ENCODE data around the gene CECR2. TPM values are rescaled to one million over a fixed set of nuclear protein-coding genes. Genes with fewer than 3 reads are reported as not detected.

CECR2 gene
- polyA plus RNA-seq, 1 donor from 2014 or later = 2.1 TPM

GRCh38 chr22:17366329-17366728, 2.9 kb upstream of the CECR2 start:
- no peak overlapping the region for H3K4me3 ChIP-seq (ENCODE audit: low read length)
- H3K27me3 ChIP-seq (ENCODE audit: insufficient read depth, low read depth, low read length) = no peaks in the 10 kb centered on the region
- H3K9ac ChIP-seq (ENCODE audit: low read length) = no peak overlapping the region
- no peaks in the 10 kb centered on the region for H3K36me3 ChIP-seq (ENCODE audit: insufficient read depth, low read length)
- H3K27ac ChIP-seq (ENCODE audit: low read length) = no peak overlapping the region
- H4K20me1 ChIP-seq (ENCODE audit: insufficient read depth) = no peaks in the 10 kb centered on the region
- no peaks in the 10 kb centered on the region for H3F3A ChIP-seq (ENCODE audit: insufficient read depth, low read length, poor library complexity, severe bottlenecking)
- no peaks in the 10 kb centered on the region for H3K9me3 ChIP-seq (ENCODE audit: low read length)
- no peaks in the 10 kb centered on the region for H3K9me2 ChIP-seq (ENCODE audit: insufficient read depth, low read length)
- H3K4me2 ChIP-seq (ENCODE audit: low read length) = no peak overlapping the region
- TF ChIP-seq EP300 (conservative IDR thresholded peaks at IDR 0.05; ENCODE audit: poor library complexity, severe bottlenecking) (no peak), EZH2 (IDR thresholded peaks at IDR 0.05; ENCODE audit: borderline replicate concordance, insufficient read depth, low read length, poor library complexity, severe bottlenecking) (no peak), MXI1 (conservative IDR thresholded peaks at IDR 0.05; ENCODE audit: poor library complexity, severe bottlenecking) (no peak), TAF1 (IDR thresholded peaks at IDR 0.05; ENCODE audit: low read depth) (no peak), RAD21 (conservative IDR thresholded peaks at IDR 0.05) (no peak), CTCF (IDR thresholded peaks at IDR 0.05; ENCODE audit: poor library complexity, severe bottlenecking) (no peak), REST (IDR thresholded peaks at IDR 0.05; ENCODE audit: borderline replicate concordance) (no peak), POLR2AphosphoS5 (IDR thresholded peaks at IDR 0.05) (no peak), SMC3 (conservative IDR thresholded peaks at IDR 0.05; ENCODE audit: poor library complexity) (no peak)
- H3K79me2 ChIP-seq (replicated peaks; ENCODE audit: insufficient read depth, low read length) = peaks cover 12% of the 10 kb centered on the region
- no peak overlapping the region for H2AFZ ChIP-seq (ENCODE audit: low read depth, low read length)

GRCh38 chr22:17366830-17367229, 2.4 kb upstream of the CECR2 start:
- Histone ChIP-seq H3K9me2 (ENCODE audit: insufficient read depth, low read length) (no peaks in the 10 kb centered on the region), H4K20me1 (ENCODE audit: insufficient read depth) (no peaks in the 10 kb centered on the region), H3K4me3 (ENCODE audit: low read length) (no peak overlapping the region), H2AFZ (ENCODE audit: low read depth, low read length) (no peak overlapping the region), H3K36me3 (ENCODE audit: insufficient read depth, low read length) (no peaks in the 10 kb centered on the region), H3K27me3 (ENCODE audit: insufficient read depth, low read depth, low read length) (no peaks in the 10 kb centered on the region), H3K79me2 (replicated peaks; ENCODE audit: insufficient read depth, low read length) (peaks cover 17% of the 10 kb centered on the region), H3K9ac (ENCODE audit: low read length) (no peak overlapping the region), H3K4me2 (ENCODE audit: low read length) (no peak overlapping the region), H3K27ac (ENCODE audit: low read length) (no peak overlapping the region), H3F3A (ENCODE audit: insufficient read depth, low read length, poor library complexity, severe bottlenecking) (no peaks in the 10 kb centered on the region), H3K9me3 (ENCODE audit: low read length) (no peaks in the 10 kb centered on the region)
- TF ChIP-seq POLR2AphosphoS5 (IDR thresholded peaks at IDR 0.05) (no peak), CTCF (IDR thresholded peaks at IDR 0.05; ENCODE audit: poor library complexity, severe bottlenecking) (no peak), MXI1 (conservative IDR thresholded peaks at IDR 0.05; ENCODE audit: poor library complexity, severe bottlenecking) (no peak), TAF1 (IDR thresholded peaks at IDR 0.05; ENCODE audit: low read depth) (no peak), RAD21 (conservative IDR thresholded peaks at IDR 0.05) (no peak), EP300 (conservative IDR thresholded peaks at IDR 0.05; ENCODE audit: poor library complexity, severe bottlenecking) (no peak), SMC3 (conservative IDR thresholded peaks at IDR 0.05; ENCODE audit: poor library complexity) (no peak), EZH2 (IDR thresholded peaks at IDR 0.05; ENCODE audit: borderline replicate concordance, insufficient read depth, low read length, poor library complexity, severe bottlenecking) (no peak), REST (IDR thresholded peaks at IDR 0.05; ENCODE audit: borderline replicate concordance) (no peak)
